Endothelial cell of umbilical vein (primary cell): Measurements from ENCODE around the gene PTPRE.

Source experiments
- CTCF ChIP-seq, 2 donors: IDR thresholded peaks; 1 replicate in 1 of 2; 2 replicates in 1 of 2; pipeline ENCODE4 v1.5.1; 2011; ENCODE audit warnings: low read length in 2 of 2, mild to moderate bottlenecking in 2 of 2, moderate library complexity in 2 of 2, control low read depth in 1 of 2, inconsistent platforms in 1 of 2, low read depth in 1 of 2; ENCODE audit not compliant: insufficient read depth in 1 of 2; ENCODE audit errors: extremely low read depth in 1 of 2
- EZH2 ChIP-seq: IDR thresholded peaks from 2 replicates; pipeline ENCODE4 v1.6.1; 2012; ENCODE audit warnings: borderline replicate concordance, low read depth, mild to moderate bottlenecking, moderate library complexity, low read length, inconsistent platforms; ENCODE audit not compliant: severe bottlenecking
- GATA2 ChIP-seq: IDR thresholded peaks from 2 replicates; pipeline ENCODE4 v1.7.0; 2011; ENCODE audit warnings: low read depth, mild to moderate bottlenecking, moderate library complexity, mixed read lengths, low read length; ENCODE audit not compliant: insufficient read length, insufficient read depth
- MAX ChIP-seq: IDR thresholded peaks from 2 replicates; pipeline ENCODE4 v1.6.1; 2011; ENCODE audit not compliant: insufficient read depth, insufficient read length
- MYC ChIP-seq: IDR thresholded peaks from one replicate; pipeline ENCODE4 v1.6.1; 2011; ENCODE audit warnings: mild to moderate bottlenecking, low read depth, low read length
- POLR2A ChIP-seq: IDR thresholded peaks from 2 replicates; pipeline ENCODE4 v1.6.1; 2012; ENCODE audit warnings: low read depth, mild to moderate bottlenecking, control low read depth, low read length
- POLR2AphosphoS5 ChIP-seq: IDR thresholded peaks from 2 replicates; pipeline ENCODE4 v1.6.1; 2012; ENCODE audit warnings: low read depth, mild to moderate bottlenecking, control low read depth, low read length, moderate library complexity; ENCODE audit not compliant: insufficient read depth

GRCh38 chr10:127880557-127880956 lies 26.3 kb upstream of the PTPRE start:
- TF ChIP-seq CTCF (IDR thresholded peaks at IDR 0.05; ENCODE audit: extremely low read depth in 1 of 2, insufficient read depth in 1 of 2, low read depth in 1 of 2, low read length in 2 of 2) (no peak), POLR2A (no peak), GATA2 (no peak), MAX (no peak), EZH2 (no peak), POLR2AphosphoS5 (no peak), MYC (no peak)
